Measurements from ENCODE around the gene MANF.
"Not testable (repeated sequence)": the region's sequence is repeated elsewhere in the genome, so short reads cannot be mapped to it uniquely, and the experiment has no call there.

The MANF gene

GRCh38 chr3:51360806-51361205 is 24.3 kb upstream of the MANF start:
- H3K27ac ChIP-seq (ENCODE audit: low read depth, low read length) = no peak overlapping the region
- no peaks in the 10 kb centered on the region for H3K9me3 ChIP-seq (ENCODE audit: control insufficient read depth, insufficient read depth, low read length)
- no peaks in the 10 kb centered on the region for H4K20me1 ChIP-seq (ENCODE audit: control insufficient read depth, insufficient read depth, low read depth, low read length)
- no peak overlapping the region for H3K4me3 ChIP-seq (ENCODE audit: low read length)
- no peaks in the 10 kb centered on the region for H3F3A ChIP-seq (ENCODE audit: control insufficient read depth, insufficient read depth)
- no peaks in the 10 kb centered on the region for H3K9me2 ChIP-seq (replicated peaks; ENCODE audit: control insufficient read depth, low read length)
- no peak overlapping the region for H3K4me2 ChIP-seq (ENCODE audit: low read length)
- peaks cover 33% of the 10 kb centered on the region for H3K27me3 ChIP-seq (ENCODE audit: control insufficient read depth, low read length)
- H3K36me3 ChIP-seq (ENCODE audit: control insufficient read depth, low read length) = no peaks in the 10 kb centered on the region
- H3K79me2 ChIP-seq (ENCODE audit: control insufficient read depth, low read length) = no peaks in the 10 kb centered on the region
- no peaks in the 10 kb centered on the region for H3K4me1 ChIP-seq (ENCODE audit: control insufficient read depth, low read length)
- TF ChIP-seq, protein P1, sequence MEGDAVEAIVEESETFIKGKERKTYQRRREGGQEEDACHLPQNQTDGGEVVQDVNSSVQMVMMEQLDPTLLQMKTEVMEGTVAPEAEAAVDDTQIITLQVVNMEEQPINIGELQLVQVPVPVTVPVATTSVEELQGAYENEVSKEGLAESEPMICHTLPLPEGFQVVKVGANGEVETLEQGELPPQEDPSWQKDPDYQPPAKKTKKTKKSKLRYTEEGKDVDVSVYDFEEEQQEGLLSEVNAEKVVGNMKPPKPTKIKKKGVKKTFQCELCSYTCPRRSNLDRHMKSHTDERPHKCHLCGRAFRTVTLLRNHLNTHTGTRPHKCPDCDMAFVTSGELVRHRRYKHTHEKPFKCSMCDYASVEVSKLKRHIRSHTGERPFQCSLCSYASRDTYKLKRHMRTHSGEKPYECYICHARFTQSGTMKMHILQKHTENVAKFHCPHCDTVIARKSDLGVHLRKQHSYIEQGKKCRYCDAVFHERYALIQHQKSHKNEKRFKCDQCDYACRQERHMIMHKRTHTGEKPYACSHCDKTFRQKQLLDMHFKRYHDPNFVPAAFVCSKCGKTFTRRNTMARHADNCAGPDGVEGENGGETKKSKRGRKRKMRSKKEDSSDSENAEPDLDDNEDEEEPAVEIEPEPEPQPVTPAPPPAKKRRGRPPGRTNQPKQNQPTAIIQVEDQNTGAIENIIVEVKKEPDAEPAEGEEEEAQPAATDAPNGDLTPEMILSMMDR (IDR thresholded peaks at IDR 0.05; ENCODE audit: low read depth, low read length, poor library complexity, severe bottlenecking) = no peak
- no peak for TF ChIP-seq EZH2phosphoT487 (IDR thresholded peaks at IDR 0.05; ENCODE audit: borderline replicate concordance, low read length)

DNA sequence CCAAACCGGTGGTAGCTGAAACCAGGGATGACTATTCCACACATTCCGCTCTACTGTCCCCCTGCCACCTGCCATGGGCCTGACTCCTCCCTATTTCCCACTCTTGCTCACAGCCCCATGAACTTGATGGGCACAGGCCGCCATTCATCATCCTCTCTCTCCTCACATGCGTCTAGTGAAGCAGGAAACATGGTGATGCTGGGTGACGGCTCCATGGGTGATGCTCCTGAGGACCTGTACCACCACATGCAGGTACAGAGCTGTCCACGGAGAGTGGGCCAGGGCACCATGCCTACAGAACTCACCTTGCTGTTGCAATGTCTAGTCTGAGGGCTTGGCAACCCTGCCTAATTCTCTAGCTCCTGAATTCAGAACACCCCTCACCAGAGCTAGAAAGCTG is 23.3 kb upstream of the MANF start:
- H3K27me3 ChIP-seq (ENCODE audit: control insufficient read depth, low read length) = peaks cover 32% of the 10 kb centered on the region
- H3K9me2 ChIP-seq (replicated peaks; ENCODE audit: control insufficient read depth, low read length) = no peaks in the 10 kb centered on the region
- H3K4me1 ChIP-seq (ENCODE audit: control insufficient read depth, low read length) = no peaks in the 10 kb centered on the region
- H3F3A ChIP-seq (ENCODE audit: control insufficient read depth, insufficient read depth) = no peaks in the 10 kb centered on the region
- no peak overlapping the region for H3K4me2 ChIP-seq (ENCODE audit: low read length)
- no peaks in the 10 kb centered on the region for H3K79me2 ChIP-seq (ENCODE audit: control insufficient read depth, low read length)
- H3K9me3 ChIP-seq (ENCODE audit: control insufficient read depth, insufficient read depth, low read length) = no peaks in the 10 kb centered on the region
- no peak overlapping the region for H3K27ac ChIP-seq (ENCODE audit: low read depth, low read length)
- H3K36me3 ChIP-seq (ENCODE audit: control insufficient read depth, low read length) = no peaks in the 10 kb centered on the region
- H4K20me1 ChIP-seq (ENCODE audit: control insufficient read depth, insufficient read depth, low read depth, low read length) = no peaks in the 10 kb centered on the region
- TF ChIP-seq, protein P1 (IDR thresholded peaks at IDR 0.05; ENCODE audit: low read depth, low read length, poor library complexity, severe bottlenecking) = no peak
- no peak for TF ChIP-seq EZH2phosphoT487 (IDR thresholded peaks at IDR 0.05; ENCODE audit: borderline replicate concordance, low read length)
- no peak overlapping the region for H3K4me3 ChIP-seq (ENCODE audit: low read length)

DNA sequence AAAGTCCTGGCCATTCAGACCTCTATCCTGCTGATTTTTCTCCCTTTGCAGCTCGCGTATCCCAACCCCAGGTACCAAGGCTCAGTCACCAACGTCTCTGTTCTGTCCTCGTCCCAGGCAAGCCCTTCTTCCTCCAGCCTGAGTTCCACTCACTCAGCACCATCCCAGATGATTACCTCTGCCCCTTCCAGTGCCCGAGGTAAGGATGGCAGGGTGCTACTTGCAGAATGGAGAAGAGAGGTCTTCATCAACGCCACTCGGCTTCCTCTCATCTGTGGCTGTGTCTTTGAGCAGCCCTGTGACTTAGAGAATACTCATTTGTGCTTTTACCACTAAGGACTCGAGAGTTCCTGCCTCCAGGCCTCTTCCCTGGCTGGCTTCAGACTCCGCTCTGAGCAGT is 22.6 kb upstream of the MANF start:
- no peak overlapping the region for H3K27ac ChIP-seq (ENCODE audit: low read depth, low read length)
- H3F3A ChIP-seq (ENCODE audit: control insufficient read depth, insufficient read depth) = no peaks in the 10 kb centered on the region
- peaks cover 25% of the 10 kb centered on the region for H3K27me3 ChIP-seq (ENCODE audit: control insufficient read depth, low read length)
- H3K4me2 ChIP-seq (ENCODE audit: low read length) = no peak overlapping the region
- TF ChIP-seq EZH2phosphoT487 (IDR thresholded peaks at IDR 0.05; ENCODE audit: borderline replicate concordance, low read length) = no peak
- TF ChIP-seq, protein P1 (IDR thresholded peaks at IDR 0.05; ENCODE audit: low read depth, low read length, poor library complexity, severe bottlenecking) = no peak
- no peaks in the 10 kb centered on the region for H3K36me3 ChIP-seq (ENCODE audit: control insufficient read depth, low read length)
- no peaks in the 10 kb centered on the region for H3K9me2 ChIP-seq (replicated peaks; ENCODE audit: control insufficient read depth, low read length)
- no peaks in the 10 kb centered on the region for H4K20me1 ChIP-seq (ENCODE audit: control insufficient read depth, insufficient read depth, low read depth, low read length)
- H3K79me2 ChIP-seq (ENCODE audit: control insufficient read depth, low read length) = no peaks in the 10 kb centered on the region
- no peak overlapping the region for H3K4me3 ChIP-seq (ENCODE audit: low read length)
- no peaks in the 10 kb centered on the region for H3K9me3 ChIP-seq (ENCODE audit: control insufficient read depth, insufficient read depth, low read length)
- H3K4me1 ChIP-seq (ENCODE audit: control insufficient read depth, low read length) = no peaks in the 10 kb centered on the region

DNA sequence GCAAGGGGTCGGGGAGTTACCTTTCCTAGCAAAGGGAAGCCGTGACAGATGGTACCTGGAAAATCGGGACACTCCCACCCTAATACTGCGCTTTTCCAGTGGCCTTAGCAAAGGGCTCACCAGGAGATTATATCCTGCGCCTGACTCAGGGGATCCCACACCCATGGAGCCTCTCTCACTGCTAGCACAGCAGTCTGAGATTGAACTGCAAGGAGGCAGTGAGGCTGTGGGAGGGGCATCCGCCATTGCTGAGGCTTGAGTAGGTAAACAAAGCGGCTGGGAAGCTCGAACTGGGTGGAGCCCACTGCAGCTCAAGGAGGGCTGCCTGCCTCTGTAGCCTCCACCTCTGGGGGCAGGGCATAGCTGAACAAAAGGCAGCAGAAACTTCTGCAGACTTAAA is 16.8 kb upstream of the MANF start:
- H3K36me3 ChIP-seq (ENCODE audit: control insufficient read depth, low read length); H3K27ac ChIP-seq (ENCODE audit: low read depth, low read length); H3F3A ChIP-seq (ENCODE audit: control insufficient read depth, insufficient read depth); H3K9me2 ChIP-seq (replicated peaks; ENCODE audit: control insufficient read depth, low read length); H3K4me2 ChIP-seq (ENCODE audit: low read length); H3K79me2 ChIP-seq (ENCODE audit: control insufficient read depth, low read length); H4K20me1 ChIP-seq (ENCODE audit: control insufficient read depth, insufficient read depth, low read depth, low read length); H3K4me3 ChIP-seq (ENCODE audit: low read length); H3K4me1 ChIP-seq (ENCODE audit: control insufficient read depth, low read length); H3K9me3 ChIP-seq (ENCODE audit: control insufficient read depth, insufficient read depth, low read length): not testable (repeated sequence)
- peaks cover 17% of the 10 kb centered on the region for H3K27me3 ChIP-seq (ENCODE audit: control insufficient read depth, low read length)

Data from DOHH2 (cell line).